ENCODE measurements around the gene CREM.
A peak's percentile ranks its signal among the peaks of the same experiment; 100 is the strongest.

CREM gene

DNA sequence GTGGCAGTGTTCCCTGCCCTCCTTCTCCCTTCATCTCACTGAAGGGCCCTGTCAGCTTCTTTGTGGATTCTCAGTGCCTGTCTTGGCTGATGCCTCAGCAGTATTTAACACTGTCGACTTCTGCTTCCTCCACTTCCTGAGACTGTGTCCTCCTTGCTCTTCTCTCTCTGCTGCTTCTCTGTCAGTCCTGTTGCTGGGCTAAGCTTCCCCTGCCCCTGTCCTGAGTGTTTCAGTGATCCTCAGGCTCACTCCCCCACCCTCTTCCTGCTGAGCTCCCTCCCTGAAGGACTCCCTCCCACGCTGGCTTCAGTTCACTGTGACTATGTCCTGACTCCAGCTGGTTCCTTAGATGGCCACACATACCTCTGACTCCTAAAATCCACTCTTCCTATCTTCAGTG lies 64.9 kb downstream of the CREM start:
- H3K4me3 ChIP-seq (ENCODE audit: low read length), result no peak overlapping the region
- TF ChIP-seq CTCF (conservative IDR thresholded peaks at IDR 0.05; ENCODE audit: low read length), result no peak
- peak; percentile 19 for DNase-seq (ENCODE audit: low read depth)

GRCh38 chr10:35192645-35193249 lies 66.1 kb downstream of the CREM start:
- no peak for TF ChIP-seq CTCF (conservative IDR thresholded peaks at IDR 0.05; ENCODE audit: low read length)

GRCh38 chr10:35194471-35194870 lies 67.8 kb downstream of the CREM start:
- H3K4me3 ChIP-seq (ENCODE audit: low read length), result no peak overlapping the region
- TF ChIP-seq CTCF (conservative IDR thresholded peaks at IDR 0.05; ENCODE audit: low read length), result no peak
- DNase-seq (ENCODE audit: low read depth), result peak; percentile 29

More at GRCh38 chr10:35192645-35193249, 66.1 kb downstream of the CREM start:
- DNase-seq (ENCODE audit: low read depth), result no peak
- H3K4me3 ChIP-seq (ENCODE audit: low read length), result no peak overlapping the region

DNA sequence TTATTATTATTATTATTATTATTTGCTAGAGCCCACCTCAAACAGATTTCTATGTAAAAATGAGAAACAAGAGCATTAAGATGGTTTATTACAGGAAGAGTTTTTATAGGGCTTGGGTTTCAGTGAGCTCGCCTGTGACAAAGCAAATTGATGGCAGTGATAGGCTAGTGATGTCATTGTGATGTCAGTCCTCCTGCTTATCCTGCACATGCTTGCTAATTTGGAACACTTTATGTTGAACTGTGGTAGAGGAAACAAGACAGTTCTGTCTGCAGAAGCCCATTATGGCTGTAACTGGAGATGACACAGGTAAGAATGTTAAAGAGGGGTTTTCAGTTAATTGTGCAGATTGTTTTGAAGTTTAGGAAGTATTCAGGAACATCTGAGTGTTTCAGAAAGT lies 68.3 kb downstream of the CREM start:
- peak; percentile 20 for DNase-seq (ENCODE audit: low read depth)
- no peak for TF ChIP-seq CTCF (conservative IDR thresholded peaks at IDR 0.05; ENCODE audit: low read length)
- H3K4me3 ChIP-seq (ENCODE audit: low read length), result peak overlapping the region; percentile 58; the same call in 1 of the 2 replicates

GRCh38 chr10:35195361-35196306 lies 69.0 kb downstream of the CREM start:
- H3K4me3 ChIP-seq (ENCODE audit: low read length), result peak overlapping the region; percentile 58
- peak; percentile 92 for DNase-seq (ENCODE audit: low read depth)
- peak; percentile 90 for TF ChIP-seq CTCF (conservative IDR thresholded peaks at IDR 0.05; ENCODE audit: low read length)

DNA sequence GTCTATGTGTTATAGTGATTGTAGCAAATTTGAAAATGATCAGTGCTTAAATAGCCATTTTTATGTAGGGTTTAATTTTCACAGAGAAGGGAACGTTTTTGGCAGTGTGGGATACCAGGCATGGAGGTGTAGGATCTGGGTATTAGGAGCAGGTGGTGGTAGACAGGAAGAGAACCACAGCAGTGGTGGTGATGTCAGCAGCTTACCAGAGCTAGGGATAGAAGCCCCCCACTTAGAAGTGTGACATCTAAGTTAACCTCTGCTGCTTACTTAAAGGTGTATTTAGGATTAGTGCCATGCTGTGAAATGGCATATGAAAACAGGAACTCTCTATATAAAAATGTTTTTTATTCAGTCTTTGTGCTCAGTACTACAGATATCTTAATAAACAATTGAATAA lies 73.8 kb downstream of the CREM start:
- no peak for TF ChIP-seq CTCF (conservative IDR thresholded peaks at IDR 0.05; ENCODE audit: low read length)
- H3K4me3 ChIP-seq (ENCODE audit: low read length), result no peak overlapping the region
- no peak for DNase-seq (ENCODE audit: low read depth)

Data from AG10803 (cell line).